GM21526 (cell line): Measurements from ENCODE around the gene PARP6.

Experiments used
- ATAC-seq: cut with Tn5 transposase; IDR thresholded peaks from one replicate; pipeline ENCODE4 v1.9.1; 2021; ENCODE audit warnings: moderate library complexity; ENCODE audit not compliant: unreplicated experiment, low FRiP score

The PARP6 gene

DNA sequence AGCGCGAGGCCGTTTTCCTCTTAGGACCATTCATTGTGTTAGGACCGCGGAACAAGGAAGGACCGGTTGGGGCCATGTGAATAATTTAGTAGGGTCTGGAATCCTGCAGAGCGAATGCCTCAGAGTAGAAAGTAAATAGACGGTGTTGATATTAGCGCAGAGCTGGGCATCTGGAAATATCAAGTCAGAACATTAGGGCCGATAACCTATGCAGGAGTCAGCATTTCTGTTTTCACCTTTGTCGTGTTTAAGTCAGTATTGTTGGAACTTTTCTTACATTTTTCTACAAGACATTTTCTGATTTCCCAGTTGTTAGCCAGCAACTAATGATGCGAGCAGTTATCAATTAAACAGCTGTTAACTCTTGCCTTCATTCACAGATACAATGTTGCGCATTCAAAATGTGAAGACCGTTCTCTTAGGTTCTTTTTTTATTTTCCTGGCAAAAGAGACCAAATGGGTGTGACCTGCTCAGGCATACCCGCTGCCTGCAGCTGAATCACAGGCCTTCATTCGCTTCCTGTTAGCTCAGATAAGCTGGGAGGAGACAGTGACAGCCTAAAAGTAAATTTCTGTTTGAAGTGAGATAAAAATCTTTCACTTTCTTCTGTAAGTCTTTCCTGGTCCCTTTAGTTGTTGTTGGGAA lies 40.4 kb downstream of the PARP6 start:
- no peak for ATAC-seq

DNA sequence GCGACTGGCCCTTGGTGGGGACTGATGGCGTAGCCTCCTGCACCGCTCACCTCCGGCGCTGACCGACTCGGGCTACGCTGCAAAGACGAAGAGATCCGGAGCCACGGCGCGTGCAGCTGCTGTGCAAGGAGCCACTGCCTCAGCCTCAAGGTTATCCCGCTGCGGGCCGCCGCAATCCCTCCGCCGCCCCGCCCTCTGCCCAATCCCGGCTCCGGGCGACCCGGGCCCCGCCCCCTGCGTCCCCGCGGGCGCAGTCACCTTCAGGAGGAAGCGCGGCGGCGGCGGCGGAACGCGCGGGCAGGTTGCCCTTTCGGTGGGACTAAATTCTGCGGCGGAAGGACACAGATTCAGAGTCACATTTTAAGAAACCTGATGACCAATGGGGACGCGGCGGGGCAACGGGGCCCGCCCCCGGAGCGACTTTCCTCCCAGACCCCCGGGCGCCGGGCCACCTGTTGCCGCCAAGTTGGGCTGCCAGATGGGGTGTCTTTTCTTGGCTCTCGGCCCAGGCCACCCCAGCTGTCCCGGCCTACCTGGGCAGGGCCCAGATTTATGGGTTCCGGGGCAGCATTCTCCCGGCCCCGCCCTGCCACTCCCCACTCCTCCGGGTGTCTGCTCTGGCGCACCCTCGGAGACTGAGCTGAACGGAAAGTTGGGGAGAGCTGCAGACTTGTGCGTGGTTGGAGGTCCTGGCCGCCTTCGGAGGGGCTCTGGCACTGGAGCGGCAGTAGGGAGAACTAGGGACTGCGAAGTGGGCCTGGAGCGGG lies 41.1 kb downstream of the PARP6 start, which contains the start of gene PKM:
TSS of gene PKM (minus strand) at position 125 of the 767 bp plus-strand sequence. CDS start 12,093 bp downstream, outside the sequence.
- peak; percentile 36 for ATAC-seq

DNA sequence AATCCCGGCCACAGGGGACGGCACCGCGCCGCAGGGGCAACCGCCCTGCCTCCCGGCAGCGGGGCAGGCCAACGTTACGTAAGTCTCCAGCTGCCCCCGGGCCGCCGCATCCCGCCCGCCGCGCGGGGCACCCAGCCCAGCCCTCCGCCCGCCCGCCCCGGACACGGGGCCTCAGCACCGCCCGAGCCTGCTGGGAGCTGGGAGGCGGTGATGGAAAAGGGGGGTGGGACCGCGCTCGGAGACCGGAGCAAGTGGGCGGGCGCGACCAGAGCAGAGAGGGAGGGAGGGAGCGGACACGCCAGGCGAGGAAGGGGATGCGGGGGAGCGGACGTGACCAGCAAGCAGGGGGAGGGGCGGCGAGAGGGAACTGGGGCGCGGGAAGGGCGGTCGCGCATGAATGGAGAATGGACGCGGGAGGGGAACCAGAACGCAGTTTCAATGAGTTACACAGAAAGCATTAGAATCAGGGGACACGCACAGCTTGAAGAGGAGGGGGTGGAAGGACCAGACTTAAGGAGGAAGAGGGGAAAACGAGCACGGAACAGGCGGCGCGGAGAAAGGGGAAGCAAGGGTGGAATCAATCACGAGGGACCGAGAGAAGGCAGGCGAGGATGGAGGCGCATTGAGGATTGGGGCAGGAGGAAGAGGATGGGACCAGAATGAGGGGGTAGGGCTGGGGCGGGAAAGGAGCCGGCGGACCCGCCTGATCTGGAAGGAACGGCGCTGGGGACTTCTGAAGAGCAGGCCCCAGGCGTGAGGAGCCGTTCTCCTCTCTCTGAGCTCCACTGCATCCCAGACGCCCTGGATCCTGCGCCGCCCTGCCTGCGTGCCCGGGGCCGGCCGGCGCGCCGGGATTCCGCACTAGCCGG lies 41.9 kb downstream of the PARP6 start:
- no peak for ATAC-seq

DNA sequence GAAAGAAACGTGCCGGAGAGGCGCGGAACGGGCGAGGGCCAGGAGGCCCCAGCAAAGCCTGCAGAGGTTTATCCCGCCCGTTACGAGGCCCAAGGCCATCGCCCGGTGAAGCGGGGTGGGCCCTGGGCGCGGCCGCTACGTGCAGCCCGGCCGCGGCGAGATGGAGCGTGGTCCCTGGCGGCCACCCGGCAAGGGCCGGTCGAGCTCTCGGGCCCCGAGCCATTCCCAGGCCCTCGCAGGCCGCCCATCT lies 42.5 kb downstream of the PARP6 start:
- no peak for ATAC-seq

DNA sequence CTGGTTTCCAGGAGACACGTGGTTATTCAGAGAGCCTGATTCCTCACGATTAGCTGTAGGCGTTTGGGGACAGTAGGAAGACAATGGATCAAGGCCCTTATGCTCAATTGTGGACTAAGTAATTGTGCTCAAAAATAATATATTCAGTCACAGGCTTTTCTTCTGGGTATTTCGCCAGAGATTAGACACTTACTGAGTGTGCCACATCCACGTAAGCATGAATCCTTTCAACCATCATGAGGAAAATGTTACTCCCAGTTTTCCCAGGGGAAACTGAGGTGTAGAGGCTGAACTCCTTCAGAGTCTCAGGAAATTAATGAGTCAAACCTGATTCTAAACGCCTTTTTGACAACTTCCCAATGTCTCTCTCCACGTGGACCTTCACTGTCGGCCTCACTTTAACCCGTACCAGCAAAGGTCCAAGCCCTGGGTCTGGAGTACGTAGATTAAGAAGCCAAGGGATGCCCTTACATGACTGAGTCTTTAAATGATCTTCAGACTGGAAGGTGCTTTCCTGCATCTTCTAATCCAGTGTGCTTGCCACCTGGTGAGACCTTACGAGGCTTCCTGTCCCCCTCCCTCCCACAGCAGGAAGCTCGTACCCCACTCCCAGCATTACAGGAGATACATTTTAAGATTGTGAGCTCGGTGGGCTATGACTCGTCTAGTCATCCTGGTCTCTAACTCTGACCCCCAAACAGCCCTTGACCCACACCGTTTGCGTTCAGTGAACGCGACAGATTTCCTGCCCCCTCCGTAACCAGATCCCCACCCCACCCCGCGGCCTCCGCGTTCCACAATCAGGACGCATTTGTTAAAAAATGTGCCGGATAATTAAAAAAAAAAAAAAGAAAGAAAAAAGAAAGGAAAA lies 43.0 kb downstream of the PARP6 start:
- no peak for ATAC-seq

GRCh38 chr15:72227720-72228119 lies 44.6 kb downstream of the PARP6 start:
- ATAC-seq: no peak

DNA sequence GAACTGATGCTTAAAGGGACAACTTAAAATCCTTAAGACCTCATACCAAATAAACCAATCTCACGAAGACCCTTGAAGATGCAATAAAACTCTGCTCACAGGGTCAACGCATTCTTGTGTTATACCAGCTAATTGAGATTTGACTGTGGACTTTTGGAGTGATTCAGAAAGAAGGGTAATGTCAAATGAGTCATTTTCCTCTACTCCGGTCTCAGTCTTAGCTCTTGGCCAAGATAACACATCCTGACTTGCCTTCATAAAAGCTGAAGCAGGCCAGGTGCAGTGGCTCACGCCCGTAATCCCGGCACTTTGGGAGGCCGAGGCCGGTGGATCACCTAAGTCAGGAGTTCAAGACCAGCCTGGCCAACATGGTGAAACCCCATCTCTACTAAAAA lies 45.2 kb downstream of the PARP6 start:
- ATAC-seq: no peak

DNA sequence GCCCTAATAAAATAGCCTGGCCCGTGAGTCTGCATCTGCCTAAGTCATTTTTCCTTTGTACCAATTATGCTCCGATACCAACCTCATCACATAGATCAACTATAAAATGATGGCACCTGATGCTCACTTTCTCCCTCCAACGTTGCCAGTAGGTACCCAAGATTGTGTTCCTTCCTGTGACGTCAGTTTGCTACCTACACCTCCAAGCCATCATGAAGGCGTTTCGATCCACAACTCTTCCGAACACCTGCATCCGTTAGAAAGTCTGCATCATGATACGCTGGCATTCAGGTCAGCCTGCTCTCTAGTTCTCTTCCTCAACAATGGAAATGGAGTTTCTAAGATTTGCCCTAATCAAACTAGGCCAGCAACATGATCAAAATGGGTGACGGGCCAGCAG lies 49.1 kb downstream of the PARP6 start:
- ATAC-seq: no peak

- ATAC-seq: no peak
These were observed 50.0 kb downstream of the PARP6 start for GRCh38 chr15:72222393-72222792.

DNA sequence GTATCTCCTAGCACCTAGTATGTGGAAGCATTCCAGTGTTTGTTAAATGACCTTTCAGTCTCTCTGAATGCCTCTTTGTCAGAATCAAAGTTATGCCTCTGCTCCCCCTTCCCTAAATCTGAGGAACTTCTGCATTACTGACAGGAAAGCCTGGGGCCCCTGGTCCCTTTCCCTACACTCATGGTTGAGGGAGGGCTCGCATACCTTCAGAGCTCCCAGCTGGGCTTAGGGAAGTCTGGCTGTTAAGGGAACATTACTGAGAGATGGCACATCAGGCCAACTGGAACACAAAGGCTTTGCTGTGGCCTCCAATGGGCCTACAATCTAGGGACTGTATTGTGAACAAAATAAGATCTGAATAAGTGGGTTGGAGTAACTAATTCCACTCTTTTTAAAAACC lies 51.7 kb downstream of the PARP6 start:
- no peak for ATAC-seq

DNA sequence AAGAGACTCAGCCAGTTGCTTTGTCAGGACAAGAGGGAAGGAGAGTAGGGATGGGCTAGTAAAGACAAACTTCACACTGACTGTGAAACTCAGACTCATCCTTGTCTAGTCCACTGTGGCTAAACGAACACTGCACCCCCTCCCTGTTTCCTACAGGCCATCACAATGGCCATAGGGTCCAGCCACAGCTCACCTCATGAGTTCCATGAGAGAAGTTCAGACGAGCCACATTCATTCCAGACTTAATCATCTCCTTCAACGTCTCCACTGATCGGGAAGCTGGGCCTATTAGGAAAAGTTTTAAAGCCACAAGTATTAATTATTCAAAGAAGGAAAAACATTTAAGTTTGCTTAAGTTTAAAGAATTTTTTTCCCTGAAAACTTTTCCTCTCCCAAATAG lies 55.1 kb downstream of the PARP6 start:
- ATAC-seq: no peak

- no peak for ATAC-seq
These were observed 56.3 kb downstream of the PARP6 start for GRCh38 chr15:72216079-72216478.

GRCh38 chr15:72207558-72208085 lies 64.7 kb downstream of the PARP6 start:
- no peak for ATAC-seq

- no peak for ATAC-seq
These were observed 65.7 kb downstream of the PARP6 start for GRCh38 chr15:72206677-72207000.

- ATAC-seq: no peak
These were observed 66.3 kb downstream of the PARP6 start for GRCh38 chr15:72205896-72206676.

DNA sequence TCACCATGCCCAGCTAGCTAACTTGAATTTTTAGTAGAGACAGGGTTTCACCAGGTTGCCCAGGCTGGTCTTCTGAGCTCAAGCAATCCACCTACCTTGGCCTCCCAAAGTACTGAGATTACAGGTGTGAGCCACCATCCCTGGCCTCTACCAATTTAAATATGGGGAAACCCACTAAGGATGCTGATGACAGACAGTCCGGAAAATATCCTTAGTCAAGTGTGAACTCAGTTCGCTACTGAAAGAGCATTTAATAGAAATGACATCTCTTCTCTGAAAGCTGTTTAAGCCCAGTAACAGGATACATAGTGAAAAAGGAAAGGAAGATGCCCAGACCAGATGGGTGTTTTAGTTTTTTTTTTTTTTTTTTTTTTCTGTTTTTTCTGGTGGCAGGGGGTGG lies 67.1 kb downstream of the PARP6 start:
- no peak for ATAC-seq

- ATAC-seq: no peak
These were observed 68.9 kb downstream of the PARP6 start for GRCh38 chr15:72203507-72203837.

DNA sequence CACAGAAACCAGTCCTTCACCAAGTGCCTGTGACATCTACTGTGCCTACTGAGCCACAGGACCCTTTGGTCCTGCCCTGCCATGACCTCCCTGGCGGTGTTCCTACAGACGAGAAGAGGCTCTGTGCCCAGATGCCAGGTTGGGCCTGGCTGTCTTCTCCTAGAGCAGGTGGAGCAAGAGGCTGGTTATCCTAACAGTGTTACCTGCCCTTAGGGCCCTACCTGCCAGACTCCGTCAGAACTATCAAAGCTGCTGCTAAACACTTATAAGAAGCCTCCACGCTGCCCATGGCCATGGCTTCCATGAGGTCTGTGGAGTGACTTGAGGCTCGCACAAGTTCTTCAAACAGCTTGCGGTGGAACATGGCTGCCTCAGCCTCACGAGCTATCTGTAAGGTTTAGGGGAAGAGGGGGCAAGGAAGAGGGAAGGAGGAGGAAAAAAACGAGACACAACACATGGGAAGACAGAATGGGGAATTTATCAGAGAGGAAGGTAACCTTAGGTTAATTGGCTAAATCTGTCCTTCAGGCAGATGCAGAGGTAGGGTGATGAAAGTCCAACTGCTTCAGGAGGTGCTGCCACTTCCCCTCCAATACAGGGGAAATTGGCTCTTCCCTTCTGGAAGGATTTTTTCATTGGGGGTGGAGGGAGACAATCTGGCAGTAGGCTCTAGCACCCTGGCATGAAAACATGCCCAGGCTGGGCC lies 69.4 kb downstream of the PARP6 start:
- no peak for ATAC-seq

DNA sequence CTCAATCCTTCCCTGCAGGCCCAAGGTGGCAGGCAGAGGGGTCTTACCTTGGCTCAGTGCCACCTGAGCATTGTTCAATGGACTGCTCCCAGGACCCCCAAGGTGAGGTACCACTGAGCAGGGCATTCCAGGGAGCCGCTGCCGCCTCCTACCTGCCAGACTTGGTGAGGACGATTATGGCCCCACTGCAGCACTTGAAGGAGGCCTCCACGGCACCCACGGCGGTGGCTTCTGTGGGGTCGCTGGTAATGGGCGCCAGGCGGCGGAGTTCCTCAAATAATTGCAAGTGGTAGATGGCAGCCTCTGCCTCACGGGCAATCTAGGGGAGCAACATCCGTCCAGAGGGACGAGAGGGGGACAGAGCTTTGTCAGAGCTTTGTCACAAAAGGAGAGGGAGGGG lies 70.1 kb downstream of the PARP6 start:
- no peak for ATAC-seq
